Hematopoietic multipotent progenitor cell treated with erythropoietin and hydrocortisone succinate and interleukin-3 and kit ligand, for 17 days (in vitro differentiated cells): ENCODE measurements around the gene DGKE.

ENCODE experiments used
- DNase-seq: peaks from one replicate; pipeline ENCODE4 v3.0.0-alpha.2; 2015; ENCODE audit warnings: low spot score

DGKE gene

DNA sequence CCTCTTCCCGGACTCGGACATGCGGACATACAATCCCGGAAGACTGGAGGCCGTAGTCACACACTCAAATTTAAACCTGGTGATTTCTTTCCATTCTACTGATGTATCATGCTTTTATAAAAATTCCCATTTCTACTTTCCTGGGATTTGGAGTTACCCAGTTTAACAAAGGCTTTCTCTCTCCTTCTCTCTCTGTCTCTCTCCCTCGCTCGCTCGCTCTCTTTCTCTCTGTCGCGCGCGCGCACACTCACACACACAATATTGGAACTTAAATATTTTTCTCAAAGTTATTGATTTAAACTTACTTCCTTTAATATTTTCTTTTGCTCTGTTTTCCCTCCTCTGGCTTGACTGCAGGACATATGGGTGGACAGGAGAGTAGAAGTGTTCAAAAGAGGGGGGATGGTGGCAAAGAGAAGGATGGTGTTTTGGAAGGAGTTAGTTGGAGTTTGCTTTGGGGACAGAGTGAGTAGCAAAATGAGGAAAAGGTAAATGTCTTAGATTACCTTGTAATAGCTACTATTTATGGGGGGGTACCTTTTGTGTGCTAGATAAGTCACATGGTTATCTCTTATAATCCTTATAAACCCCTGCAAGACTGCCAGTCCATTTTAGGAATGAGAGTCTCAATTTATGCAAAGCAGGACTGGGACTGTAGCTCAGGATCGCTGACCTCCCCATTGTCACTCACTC, 80.8 kb downstream of the DGKE start:
- peak; percentile 20 for DNase-seq

DNA sequence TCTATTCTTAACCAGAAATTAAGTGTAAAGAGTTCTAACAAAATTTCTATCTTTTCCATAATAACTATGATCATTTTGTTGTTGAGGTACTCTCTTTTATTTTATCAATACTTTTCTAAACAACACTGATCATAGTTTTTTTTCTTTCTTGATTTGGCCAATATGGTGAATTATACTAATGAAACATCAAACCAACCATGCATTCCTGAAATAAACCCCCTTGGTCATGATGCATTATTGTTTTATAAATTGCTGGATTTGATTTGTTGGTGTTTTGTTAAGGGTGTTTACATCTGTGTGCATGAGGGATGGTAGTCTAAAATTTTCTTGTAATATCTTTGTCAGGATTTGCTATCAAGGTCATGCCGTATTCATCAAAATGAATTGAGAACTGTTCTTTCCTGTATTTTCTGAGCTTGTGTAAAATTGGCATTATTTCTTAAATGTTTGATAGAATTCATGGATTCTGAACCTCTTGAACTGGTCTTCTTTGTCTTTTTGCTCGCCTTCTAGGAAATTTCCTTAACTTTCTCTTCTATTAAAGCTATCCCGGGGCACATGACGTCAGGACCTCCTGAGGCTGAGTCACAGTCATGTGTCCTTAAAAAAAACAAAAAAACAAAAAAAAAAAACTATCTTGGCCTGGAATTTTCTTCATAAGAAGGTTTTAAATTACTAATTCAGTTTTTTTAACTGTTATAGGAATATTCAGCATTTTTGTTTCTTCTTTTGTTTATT, 83.8 kb downstream of the DGKE start:
- no peak for DNase-seq

DNA sequence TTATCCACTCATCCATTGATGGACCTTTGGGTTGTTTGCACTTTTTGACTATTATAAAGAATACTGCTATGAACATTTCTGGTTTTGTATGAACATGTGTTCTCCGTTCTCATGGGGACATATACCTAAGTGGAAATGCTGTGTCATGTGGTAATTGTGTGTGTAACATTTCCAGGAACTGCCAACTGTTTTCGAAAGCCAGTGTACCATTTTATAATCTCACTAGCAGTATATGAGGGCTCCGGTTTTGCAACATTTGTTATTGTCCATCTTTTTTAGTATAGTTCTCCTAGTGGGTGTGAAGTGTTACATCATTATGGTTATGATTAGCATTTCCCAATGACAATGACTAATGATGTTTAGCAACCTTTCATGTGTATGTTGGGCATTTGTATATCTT, 85.0 kb downstream of the DGKE start:
- no peak for DNase-seq
